ENCODE data around the gene TMEM39B.

DNA sequence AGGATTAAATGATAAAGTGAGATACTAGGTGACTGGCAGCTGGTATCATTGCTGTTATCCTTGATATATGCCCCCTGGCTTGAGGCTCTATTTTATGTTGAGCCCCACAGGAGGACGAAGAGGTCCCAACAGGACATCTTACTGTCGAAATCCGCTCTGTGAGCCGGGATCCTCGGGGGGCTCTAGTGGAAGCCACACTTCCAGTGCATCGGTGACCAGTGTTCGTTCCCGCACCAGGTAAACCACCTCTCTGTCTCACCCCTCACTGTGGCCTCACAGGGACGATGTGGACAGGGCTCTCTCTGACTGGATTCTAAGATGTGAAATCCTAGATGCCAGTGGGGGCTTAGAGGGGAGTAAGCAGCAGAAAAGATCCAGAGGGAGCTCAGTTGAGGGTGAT lies 2.1 kb downstream of the TMEM39B start:
- no peak for TF ChIP-seq SUZ12 (IDR thresholded peaks at IDR 0.05; ENCODE audit: extremely low read depth, insufficient read depth, insufficient read length)
- TF ChIP-seq ZNF274 (IDR thresholded peaks at IDR 0.05; ENCODE audit: low read depth, low read length), result no peak
- TF ChIP-seq YY1 (IDR thresholded peaks at IDR 0.05; ENCODE audit: insufficient read depth, insufficient read length), result no peak

Data from NT2/D1 (cell line).